NCI-H460 (cell line): ENCODE measurements around the gene GRIK3. TPM values are rescaled to one million over a fixed set of nuclear protein-coding genes. Genes with fewer than 3 reads are reported as not detected.
A peak's percentile ranks its signal among the peaks of the same experiment; 100 is the strongest.
"Not testable (repeated sequence)": the region's sequence is repeated elsewhere in the genome, so short reads cannot be mapped to it uniquely, and the experiment has no call there.

Source experiments
- DNase-seq: peaks from one replicate; pipeline ENCODE4 v3.0.0-alpha.2; 2016; ENCODE audit warnings: low read depth; ENCODE audit errors: extremely low read depth
- total RNA-seq: library from RNA; depleted of rRNA; stranded (reverse); fragments of >200 nt; shearing (Covaris generic); gene quantifications from 2 replicates; pipeline ENCODE4 v1.2.3, GENCODE V29; 2014

Gene GRIK3
- total RNA-seq, 1 experiment from 2014 or later: not detected

DNA sequence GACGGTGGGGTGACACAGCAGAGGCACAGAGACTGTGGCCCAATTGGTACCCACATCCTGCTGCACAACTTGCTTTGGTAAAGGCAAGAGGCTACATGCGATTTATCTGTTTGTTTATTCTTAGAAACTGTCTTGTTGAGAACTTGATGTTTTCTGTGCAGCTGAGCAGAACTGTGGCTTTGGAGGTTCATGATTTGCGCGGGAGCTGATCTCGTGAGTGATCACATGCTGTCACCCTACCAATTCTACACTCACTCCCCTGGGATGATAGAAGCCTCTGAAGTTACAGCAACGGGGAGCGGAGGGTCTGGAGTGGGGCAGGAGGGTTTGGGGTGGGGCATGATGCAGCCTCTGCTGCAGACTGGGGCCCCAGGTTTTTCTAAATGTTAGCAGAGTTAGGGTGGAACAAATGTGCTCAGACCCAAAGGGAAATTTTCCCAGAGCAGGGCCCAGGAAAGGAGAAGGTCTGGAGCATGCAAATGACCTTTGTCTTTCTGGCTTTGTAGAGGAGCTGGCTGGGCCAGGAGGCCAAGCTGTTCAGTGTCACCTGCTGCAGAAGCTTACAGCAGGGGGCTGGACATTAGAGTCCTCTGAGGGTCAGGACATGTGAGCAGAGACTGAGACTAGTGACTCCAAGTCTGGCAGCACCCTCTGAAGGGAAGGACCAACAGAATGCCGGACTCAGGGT is 83.6 kb downstream of the GRIK3 start:
- no peak for DNase-seq

DNA sequence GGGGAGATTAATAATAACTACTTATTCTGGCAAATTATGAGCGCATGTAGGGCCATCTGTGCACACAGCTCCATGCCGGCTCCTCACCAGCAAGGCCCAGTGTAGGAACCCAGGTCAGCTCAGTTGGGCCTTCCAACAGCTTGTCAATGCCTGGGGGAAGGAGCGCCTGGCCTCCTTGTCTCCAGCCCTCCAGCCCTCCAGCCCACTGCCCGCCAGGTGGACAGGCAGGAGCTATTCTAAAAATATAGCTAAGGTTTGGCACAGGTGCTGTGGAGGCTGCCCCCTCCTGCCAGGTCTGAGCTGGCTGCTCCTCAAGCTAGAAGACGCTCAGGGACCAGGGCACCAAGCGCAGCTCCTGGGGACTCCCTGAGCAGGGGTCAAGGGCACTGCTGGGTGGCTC is 85.7 kb downstream of the GRIK3 start:
- no peak for DNase-seq

DNA sequence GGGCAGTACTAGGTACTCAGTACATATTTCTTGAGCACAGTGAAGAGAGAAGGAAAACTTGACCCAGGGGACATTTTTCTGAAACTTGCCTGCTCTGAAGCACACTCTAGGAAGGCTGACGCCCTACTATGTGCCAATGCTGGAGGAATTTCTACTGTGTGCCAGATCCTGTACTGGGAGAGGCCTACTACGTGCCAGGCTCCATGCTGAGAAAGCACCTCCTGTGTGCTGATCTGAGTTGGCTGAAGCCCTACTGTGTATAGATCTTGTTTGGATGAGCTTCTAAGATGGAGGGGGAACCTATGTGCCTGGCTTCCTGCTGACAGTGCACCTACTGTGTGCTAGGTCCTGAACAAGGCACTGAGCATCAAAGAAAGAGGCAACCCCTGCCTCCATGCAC is 86.2 kb downstream of the GRIK3 start:
- no peak for DNase-seq

DNA sequence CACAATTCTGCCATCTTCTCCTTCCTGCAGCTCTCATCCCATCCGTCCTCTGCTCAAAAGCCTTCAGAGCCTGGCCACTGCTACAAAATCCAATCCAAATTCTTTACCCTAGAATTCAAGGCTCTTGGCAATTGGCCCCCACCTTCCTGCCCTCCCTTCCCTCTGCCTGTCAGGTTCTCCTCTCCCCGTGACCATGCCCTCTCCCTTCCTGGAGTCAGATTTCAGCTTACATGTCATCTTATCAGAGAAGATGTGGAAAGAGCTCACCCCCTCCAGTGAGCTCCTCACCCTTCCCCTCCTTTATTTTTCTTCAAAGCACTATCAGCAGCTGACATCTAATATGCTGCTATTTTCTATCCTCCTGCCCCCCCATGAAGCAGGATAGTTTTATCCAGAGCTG is 86.9 kb downstream of the GRIK3 start:
- DNase-seq: no peak

DNA sequence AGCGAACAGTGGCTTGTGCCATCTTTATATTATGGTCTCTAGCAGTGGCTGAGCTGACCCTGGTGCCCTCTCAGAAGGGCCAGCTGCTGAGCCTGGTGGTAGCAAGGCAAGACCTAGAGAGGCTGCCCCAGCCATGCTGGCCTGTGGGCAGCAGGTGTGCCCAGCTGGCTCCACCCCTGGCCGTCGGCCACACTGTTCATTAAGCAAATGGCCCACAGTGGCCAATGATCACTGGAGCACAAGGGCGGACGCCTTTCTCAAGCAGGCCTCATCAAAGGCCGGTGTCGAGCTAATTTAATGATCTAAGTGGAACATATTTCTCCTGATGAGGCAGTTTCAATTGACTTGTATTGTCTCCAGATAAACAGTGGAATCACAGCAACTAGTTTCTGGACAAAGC is 89.4 kb downstream of the GRIK3 start:
- DNase-seq: no peak

DNA sequence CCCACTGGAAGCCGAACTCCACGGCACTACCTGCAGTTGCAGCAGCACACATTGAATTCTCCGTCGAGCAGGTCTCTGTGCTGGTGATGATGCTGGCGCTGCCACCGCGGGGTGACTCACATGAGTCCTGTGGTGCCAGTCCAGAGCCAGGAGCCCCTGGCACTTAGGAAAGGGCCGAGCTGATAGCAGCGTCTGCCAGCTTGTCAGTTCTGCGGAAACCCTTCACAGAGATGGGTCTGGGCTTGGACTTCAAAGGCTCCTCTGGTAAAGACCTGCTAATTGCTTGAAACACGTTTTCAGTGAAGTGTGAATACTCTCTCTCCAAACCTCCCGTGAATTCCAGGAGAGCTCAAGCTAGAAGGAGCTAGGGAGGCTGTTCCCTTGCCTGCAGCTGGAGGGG is 92.2 kb downstream of the GRIK3 start:
- no peak for DNase-seq

DNA sequence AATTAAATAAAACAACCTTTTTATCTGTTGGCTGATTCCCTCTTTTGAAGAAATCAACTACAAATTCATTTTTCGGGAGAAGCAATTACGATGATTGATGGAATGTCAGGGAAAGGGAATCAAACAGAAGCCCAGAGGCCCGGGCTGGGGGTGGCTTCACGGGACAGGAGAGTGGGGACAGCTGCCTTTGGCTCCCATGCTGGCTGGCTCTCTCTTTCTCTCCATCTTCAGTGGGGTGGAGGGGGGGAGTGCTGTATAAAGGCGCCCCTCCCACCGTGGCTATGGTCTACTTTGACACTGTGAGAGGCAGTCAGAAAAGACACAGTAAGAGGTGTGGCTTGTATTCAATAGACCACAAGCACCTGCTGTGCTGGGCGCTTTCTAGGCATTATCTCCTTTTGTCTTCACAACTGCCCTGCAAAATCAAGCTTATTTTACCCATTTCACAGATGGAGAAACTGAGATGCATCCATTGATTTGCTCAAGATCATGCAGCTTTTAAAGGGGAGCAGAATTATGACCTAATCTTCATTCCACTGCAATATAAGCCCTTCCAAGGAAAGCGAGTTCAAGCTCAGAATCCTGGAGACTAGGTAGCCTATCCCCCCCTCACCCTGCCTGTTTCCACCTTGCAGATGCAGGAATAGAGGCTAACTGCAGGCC is 92.9 kb downstream of the GRIK3 start:
- no peak for DNase-seq

DNA sequence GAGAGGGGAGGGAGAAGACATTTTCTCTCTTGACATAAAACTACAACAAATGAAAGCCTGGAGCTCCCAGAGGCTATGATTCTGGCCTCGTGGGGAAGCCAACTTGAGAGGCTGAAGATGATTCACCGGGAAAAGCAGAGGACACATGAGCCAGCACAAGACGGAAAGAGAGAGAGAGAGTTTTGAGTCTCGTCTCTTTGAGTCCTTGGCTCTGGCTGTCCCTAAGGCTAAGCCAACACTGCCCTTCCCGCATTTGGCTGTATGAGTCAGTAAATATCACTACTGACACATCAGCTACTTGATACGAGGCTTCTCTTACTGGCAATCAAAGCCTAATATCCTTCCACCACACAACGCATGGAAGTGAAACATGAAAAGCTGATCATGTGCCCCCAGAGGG is 95.5 kb downstream of the GRIK3 start:
- no peak for DNase-seq

DNA sequence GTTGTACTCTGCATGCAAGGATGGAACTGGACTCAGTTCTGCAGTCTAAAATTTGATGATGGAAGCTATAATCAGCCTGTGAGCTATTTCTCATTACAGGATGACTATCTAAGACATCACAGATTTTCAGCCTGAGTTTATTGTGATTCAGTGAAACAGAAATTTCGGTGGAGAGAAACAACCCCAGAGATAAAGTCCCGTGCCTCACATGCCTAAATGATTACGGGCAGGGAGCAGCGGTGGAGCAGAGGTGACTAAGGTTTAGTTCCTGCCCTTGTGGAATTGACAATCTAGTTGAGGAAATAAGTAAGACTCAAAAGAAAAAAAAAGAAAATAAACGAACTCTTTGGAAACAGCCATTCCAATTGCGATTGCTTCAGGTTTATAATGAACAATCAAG is 96.9 kb downstream of the GRIK3 start:
- no peak for DNase-seq

DNA sequence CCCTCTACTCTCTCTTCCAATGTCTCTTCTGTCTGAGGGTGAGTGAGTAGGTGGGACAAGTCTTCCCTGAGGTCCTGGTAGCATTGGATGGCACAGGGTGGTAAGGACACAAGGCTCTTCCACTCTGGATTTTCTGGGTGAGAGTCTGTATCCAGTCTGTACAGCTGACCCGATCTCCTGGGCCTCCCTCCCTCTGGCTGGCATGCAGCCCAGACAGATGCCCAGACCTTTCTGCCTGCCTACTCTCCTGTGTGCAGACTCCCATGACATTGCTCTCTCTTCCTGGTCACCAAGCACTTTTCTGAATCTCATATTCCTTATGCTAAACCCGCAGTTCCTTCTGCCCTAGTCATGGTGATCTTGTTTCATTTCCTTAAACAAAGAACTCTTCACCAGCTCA is 100.3 kb downstream of the GRIK3 start:
- no peak for DNase-seq

DNA sequence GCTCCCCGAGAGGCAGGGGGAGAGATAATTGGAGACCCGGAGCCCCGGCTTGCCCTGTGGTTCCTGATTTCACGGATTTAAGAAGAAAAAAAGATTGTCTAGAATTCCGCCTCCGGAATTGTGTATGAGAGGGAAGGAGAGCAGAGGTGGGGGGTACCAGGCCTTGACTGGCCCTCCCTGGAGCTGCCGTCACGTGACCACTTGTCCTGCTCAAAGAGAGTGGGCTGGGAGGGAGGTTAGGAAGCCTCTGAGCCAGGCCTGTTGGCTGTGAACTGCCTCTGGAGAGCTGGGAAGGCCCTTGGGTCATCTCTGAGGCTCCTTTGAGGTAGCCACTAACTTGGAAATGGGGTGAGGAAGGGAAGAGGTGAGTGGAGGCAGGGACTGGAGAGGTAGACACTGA is 106.5 kb downstream of the GRIK3 start:
- no peak for DNase-seq

DNA sequence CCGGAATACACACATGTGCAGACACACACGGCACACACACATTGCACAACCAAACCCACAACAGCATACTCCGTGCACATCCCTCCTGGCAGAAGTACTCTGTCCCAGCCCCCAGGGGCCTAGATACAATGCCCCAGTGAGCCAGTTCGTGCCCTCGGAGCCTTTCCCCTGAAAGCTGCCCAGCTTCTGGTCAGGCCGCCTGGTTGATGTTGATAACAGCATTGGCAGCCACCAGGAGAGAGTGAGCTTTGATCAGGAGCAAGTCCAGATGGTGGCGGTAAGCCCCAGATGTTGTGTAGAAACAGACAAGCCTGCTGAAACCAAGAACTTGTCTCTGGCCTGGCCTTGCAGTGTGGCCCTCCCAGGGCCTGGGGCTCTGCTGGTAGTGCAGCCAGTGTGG is 109.1 kb downstream of the GRIK3 start:
- no peak for DNase-seq

DNA sequence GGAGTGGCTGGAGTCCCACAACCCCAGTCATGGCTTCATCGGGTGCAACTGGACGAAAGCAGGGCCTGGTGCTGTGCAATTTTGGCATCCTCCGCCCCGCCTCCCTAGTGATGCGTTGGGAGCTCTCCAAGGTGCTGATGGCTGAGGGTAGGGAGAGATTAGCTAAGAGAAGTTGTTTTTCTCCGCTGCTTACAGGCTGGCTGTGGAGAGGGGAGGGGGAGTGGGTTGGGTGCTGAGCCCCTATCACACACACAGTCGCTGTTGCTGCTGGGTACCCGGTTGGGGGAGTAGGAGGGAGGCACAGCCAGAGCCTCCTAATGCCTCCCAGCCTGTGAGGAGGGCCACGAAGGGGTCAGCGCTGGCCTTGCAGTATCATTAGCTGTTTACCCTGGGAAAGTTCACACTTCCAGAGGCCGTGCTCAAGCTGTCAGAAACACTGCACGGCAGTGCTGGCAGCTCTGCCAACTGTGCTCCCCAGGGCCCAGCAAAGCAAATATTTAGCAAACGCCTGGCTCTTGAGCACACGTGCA is 110.0 kb downstream of the GRIK3 start:
- DNase-seq: peak; percentile 23

DNA sequence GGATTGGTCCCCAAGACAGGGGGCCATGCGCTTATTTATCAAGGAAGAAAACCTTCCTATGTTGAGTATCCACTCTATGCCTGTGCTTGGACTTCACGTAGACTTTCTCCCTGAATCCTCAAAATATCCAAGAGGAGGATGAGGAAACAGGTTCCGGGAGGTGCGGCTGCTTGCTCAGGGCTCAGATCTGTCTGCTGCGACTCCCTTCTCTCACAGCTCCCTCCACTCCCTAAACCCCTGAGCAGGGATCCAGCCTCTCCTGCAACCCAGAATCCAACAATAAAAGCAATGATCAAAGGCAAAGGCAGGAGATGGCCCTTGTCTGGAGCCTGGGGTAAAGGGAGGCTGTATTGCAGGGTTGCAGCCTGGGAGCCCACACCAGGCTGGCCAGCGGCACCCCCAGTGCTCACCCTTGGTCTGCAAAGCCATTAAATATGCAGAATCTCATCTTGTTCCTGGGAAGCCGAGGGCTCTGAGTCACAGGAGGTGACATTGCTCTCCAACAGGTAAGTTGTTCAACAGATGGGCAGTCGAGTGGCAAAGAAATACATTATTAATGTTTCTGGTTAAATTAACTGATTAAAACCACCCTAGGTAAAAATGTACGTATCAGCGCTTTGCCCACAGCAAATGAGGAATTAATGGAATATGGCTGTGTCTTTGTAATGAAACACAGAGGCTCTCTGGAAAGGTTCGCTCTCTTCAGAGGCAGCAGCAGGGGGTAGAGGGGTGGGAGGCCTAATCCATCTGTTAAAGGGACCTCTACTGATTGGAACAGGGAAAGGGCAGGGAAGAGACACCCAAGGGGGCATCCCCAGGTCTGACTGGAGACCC is 111.5 kb downstream of the GRIK3 start:
- no peak for DNase-seq

DNA sequence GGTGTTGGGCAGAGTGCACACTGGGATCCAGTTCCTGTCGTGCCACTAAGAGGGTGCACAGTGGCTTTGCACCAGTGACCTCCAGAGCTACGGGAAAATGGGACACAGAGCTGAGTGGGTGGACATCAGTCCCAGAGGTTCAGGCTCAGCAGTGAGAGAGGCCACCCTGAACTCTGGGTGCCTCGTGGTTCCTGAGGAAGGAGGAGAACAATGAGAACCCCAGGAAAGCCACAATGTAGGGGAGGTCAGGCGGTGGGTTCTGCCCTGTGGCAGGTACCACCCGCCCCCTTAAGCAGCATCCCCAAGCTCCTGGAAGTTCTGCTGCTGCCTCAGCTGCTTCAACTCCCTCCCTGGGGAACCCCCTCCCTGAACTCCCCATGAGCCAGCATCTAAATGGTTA is 112.2 kb downstream of the GRIK3 start:
- no peak for DNase-seq

DNA sequence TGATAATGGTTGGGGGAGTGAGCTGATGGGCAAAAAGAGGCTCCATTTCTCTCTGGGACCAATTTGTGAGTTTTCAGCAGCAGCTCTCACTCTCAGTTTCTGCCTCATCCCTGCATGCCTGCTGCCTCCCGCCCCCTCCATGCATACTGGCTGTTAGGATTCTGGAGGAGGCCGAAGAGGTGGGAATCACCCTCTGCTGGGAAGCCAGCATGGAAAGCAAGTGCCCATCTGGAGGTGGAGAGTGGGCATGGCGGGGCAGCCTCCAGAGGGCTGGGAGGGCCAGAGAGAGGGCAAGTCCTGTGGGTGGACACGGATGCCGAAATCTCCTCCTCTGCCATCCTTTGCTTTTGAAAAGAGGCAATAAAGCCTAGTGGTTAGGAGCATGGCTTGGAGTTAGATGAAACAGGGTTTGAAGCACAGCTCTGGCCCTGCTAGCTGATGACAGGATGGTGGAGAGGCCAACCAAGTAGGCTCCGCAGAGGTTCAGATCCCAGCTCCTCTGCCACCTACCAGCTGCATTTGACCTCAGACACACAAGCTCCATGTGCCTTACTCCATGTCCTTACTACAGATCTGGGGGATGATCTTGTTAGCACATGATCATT is 113.4 kb downstream of the GRIK3 start:
- no peak for DNase-seq

DNA sequence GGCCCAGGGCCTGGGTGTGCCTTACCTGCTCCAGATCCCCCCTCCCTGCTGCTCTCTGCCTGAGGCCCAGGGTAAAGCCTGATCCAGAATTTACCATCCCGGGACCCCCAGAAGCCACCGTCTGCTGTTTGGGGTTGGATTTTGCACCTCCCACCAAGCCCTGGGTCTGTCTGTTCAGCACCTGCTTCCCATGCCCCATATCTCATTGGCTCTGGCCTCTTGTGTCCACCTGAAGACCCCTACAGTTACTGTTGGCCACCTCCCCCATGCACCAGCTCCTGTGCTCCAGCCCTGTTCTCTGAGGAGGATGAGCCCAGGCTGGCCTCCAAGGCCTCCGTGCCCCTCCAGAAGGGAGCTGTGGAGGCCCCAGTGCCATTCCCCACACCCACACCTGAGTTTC is 113.9 kb downstream of the GRIK3 start:
- DNase-seq: no peak

DNA sequence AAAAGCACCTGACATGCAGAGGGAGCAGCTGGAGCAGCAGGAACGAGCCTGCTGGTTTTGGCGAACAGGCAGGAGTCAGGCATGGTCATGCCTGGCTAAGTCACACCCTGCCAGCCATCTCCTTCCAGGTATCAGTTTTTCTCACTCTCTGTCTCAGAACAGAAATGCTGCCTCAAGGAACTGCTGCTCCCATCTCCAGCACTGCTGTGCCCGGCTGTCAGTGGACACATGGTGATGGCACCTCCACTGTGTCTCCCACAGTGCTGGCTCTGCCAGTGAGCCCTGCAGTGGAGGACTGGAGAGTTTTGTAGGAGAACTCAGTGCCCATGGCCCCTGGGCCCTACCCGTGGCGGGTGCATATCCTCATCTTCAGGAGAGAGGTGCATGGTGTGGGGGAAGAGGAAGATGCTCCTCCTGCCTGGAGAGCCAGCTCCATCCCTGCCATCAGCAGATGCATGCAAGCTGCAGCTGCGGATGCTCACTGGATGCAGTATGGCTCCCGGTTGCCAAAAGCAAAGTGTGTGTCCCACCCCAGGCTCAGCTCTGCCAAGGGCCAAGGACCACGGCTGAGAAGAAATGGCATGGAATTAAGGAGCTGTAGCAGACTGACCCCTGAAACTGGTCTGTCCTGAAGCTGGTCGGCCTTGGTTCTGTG is 114.7 kb downstream of the GRIK3 start:
- DNase-seq: no peak

DNA sequence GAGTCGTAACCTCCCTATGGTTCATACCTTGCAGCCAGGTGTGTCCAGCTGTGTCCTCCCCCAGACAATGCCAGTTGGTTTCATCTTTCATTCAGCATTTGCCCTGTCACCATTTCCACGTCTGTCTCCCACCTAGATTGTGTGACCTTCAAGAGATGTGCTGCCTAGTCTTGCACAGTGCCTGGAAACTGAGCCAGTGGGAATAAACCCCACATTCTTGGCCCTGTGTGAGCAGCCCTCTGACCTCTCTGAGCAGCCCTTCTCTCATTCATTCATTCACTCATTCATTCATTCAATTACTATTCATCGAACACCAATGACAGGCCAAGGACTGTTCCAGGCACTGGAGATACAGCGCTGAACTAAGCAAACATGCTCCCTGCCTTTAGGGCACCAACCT is 115.7 kb downstream of the GRIK3 start:
- DNase-seq: no peak

DNA sequence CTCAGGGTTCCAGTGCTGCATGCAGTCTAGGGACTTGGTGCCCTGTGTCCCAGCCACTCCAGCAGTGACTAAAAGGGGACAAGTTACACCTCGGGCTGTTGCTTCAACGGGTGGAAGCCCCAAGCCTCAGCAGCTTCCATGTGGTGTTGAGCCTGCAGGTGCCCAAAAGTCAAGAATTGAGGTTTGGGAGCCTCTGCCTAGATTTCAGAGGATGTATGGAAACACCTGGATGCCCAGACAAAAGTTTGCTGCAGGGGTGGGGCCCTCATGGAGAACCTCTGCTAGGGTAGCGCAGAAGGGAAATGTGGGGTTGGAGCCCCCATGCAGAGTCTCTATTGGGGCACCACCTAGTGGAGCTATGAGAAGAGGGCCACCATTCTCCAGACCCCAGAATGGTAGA is 117.8 kb downstream of the GRIK3 start:
- not testable (repeated sequence) for DNase-seq
